Measurements from ENCODE around the gene COL2A1.

GRCh38 chr12:48005001-48005749, 899 bp upstream of the COL2A1 start:
- TF ChIP-seq CTCF (tag by site-specific recombination; IDR thresholded peaks at IDR 0.05) = no peak
- no peak for TF ChIP-seq ZNF24 (tag by site-specific recombination; IDR thresholded peaks at IDR 0.05)

Data from HEK293 (cell line).